ENCODE data around the gene SLC22A16.

Gene SLC22A16

DNA sequence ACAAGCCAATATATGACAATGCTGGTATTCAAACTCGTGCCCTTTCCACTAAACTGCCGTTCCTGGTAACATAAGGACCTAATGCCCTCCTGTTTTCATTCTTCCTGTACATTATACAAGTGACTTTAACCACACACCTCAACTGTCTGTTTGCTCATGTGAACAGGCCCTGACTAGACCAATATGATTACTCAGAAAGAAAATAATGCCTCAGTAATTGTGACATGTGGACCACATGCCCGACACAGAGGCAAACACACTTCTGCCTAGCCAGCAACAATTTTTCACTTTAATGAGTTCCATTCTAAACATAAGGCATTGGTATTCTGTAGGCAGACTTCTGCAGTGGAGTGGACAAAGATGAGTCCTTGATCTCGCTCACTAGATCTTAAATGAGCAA lies 30.0 kb downstream of the SLC22A16 start:
- no peak for DNase-seq

- DNase-seq: no peak
Measured at GRCh38 chr6:110440026-110440425, 36.4 kb downstream of the SLC22A16 start.

DNA sequence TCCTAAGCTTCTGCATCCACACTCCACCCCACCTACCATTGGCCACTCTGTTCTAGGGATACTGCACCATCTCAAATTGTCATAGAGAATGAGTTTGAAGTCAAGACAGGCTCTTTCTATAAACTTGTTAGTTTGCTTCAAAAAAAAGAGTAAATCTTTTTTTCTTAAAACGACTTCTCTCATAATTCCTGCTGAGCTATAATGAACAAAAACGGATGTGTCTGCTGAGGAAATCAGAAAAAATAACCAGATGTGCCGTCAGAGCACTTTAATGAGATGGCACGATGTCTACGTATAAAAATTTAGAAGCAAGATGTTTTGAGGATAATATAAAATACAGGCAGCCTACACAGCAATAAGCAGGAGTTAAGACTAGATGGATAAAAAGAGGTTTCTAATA lies 37.1 kb downstream of the SLC22A16 start:
- DNase-seq: no peak

DNA sequence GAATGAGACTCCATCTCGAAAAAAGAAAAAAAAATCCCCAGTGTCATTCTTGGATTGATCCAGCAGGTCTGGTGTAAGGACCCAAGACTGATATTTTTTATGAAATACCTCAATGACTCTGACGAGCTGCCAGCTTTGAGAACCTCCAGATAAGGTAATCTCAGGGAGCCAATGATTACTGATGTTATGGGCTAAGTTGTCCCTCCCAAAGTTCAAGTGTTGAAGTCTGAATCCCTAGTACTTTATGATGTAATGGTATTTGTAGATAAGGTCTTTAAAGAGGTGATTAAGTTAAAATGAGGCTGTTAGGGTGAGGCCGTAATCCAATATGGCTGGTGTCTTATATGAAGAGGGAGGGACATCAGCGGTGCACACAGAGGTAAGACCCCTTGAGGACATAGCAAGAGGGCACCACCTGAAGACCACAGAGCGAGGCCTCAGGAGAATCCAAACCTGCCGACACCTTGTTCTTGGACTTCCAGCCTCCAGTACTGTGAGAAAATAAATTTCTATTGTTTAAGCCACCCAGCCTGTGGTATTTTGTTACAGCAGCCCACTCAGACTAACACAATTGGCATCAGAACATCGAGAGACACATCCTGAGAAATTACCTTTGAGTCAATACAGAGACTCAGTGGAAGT lies 41.3 kb downstream of the SLC22A16 start:
- DNase-seq: no peak

- DNase-seq: no peak
Measured at GRCh38 chr6:110432285-110432900, 44.0 kb downstream of the SLC22A16 start.

DNA sequence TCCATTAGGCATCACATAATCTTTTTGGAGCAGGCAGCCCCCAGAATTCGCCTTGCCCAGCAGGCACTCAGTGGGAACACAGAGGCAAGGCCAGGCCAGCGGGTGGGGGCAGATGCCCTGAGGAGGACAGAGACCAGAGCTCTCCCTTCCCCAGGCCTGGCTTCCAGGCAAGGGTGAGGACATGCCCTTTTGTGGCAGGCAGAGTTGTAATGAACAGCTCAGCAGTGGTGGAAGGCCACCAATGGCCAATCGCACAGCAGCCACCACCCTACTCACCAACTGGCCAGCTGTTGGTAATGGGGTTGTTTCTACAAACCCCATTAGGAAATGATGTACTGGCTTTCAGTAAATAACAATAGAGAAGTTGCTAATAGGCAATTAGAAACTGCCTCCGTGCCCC lies 45.7 kb downstream of the SLC22A16 start:
- no peak for DNase-seq

- DNase-seq: no peak
Measured at GRCh38 chr6:110430236-110430635, 46.2 kb downstream of the SLC22A16 start.

- no peak for DNase-seq
Measured at GRCh38 chr6:110428153-110428552, 48.3 kb downstream of the SLC22A16 start.

- DNase-seq: no peak
Measured at GRCh38 chr6:110425816-110426215, 50.6 kb downstream of the SLC22A16 start.

GRCh38 chr6:110422444-110422822 lies 54.0 kb downstream of the SLC22A16 start:
- DNase-seq: no peak

GRCh38 chr6:110421749-110422443 lies 54.5 kb downstream of the SLC22A16 start:
- no peak for DNase-seq

DNA sequence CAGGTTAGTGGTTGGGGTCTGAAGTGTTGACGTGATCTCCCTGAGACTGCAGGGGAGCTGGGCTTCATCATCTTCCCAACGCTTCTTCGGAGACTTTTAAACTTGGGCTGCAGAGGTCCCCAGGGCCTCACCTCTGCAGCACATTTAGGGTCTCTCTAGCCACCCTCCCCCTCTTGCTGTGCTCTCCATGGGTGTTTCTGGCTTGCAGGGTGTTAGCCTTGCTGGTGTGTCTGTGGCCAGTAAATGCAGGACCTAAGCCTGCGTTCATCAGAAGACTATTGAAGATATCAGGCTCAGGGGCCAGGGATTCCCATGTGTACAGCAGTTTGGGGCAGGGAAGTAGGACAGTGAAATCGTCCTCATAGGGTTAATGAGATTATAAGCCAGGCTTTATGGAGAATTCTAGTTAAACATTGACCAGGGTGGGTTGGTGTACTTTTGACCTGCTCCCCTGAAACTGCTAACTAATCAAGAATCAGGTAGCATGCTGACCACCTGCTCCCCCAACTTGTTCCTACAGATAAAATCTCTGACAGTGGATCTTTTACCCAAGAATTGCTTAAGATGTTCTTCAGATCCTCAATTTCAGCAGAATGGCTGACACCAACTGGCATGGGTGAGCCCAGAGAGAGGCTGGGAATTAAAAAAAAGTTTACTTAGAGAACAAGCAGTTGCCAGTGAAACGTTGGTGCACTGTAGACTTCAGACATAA lies 57.2 kb downstream of the SLC22A16 start:
- DNase-seq: no peak

- no peak for DNase-seq
Measured at GRCh38 chr6:110418594-110418993, 57.8 kb downstream of the SLC22A16 start.

DNA sequence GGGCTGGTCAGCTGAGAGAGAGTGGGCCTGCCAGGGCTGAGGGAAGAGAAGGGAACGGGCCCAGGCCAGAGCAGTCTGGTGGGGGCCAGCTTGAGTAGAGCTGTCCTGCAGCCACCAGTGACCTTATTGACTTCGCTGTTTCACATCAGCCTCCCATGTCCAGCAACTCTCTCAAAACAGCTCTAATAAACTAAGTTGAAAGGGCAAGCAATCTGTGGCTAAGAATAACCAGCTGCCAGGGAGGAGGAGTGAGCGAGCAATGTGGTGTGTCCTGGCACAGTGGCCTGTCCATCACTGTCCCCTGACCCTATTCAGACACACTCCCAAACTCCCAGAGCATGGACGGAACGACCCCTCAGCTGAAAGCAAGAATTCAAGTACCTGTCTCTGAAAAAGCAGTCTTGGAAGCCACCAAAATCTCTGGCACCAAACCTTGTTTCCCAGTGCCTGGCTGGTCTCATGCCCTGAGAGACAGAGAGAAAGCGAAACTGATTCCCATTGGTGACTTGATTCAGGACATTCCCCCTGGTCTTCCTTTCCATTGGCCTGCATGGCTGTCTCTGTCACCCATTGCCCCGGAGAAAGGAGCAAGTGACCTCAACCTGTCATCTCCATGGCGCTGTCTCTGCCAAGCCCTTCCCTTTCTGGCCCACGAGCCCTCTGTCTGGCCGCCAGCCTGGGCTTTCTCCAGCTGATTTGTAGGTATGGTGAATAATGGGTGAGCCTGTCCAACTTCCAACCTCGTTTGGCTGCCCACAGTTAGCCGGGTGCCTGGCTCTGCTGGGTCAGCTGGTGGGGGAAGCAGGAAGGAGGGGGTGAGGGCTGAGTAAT lies 61.1 kb downstream of the SLC22A16 start, which contains the start of gene DDO:
DDO (minus strand) TSS at position 490 of the 831 bp plus-strand sequence. CDS start 2,113 bp downstream, outside the sequence.
- no peak for DNase-seq

- DNase-seq: no peak
Measured at GRCh38 chr6:110414669-110415068, 61.7 kb downstream of the SLC22A16 start.

DNA sequence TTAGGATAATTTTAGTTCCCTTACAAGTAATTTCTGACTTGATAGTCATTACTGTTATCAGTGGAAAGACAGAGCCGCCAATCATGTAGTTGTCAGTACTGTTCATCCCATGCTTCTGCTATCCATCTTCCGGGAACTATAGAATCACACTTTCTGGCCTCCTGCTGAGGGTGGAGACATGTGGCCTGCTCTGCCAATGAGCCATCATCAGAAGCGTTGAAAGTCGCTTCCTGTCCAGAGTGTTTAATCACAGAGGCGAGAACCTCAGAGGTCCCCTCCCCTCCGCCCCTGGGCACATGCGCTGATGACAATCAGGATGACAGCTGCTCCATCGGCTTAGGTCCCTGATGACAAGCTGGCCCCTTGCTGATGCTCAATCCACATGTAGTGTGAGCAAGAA lies 64.1 kb downstream of the SLC22A16 start:
- DNase-seq: no peak

DNA sequence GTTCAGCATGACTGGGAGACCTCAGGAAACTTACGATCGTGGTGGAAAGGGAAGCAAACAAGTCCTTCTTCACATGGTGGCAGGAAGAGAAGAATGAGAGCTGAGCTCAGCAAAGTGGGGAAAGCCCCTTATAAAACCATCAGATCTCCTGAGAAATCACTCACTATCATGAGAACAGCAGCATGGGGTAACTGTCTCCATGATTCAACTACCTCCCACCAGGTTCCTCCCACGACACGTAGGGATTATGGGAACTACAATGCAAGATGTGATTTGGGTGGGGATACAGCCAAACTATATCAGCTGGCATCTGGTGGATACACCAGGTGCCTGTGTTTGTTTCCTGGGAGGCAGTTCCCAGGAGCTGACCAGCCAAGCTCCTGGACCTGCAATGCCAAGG lies 65.9 kb downstream of the SLC22A16 start:
- no peak for DNase-seq

DNA sequence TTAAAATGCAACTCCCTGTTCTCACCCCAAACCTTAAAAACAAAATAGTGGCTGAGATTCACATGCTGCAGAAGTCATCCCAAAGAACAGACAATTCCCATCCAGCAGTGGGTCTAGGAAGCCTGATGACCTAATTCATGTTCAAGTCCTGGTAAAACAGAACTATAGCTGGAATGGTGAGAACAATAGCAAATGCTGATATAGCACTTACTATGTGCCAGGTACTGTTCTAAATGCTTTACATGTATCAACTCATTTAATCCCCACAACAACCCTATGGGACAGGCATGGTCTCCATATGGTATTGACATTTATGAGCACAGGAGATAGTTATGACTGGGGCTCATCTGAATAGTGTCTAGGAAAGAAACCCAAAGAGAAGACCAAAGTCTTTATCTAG lies 66.6 kb downstream of the SLC22A16 start:
- DNase-seq: no peak

DNA sequence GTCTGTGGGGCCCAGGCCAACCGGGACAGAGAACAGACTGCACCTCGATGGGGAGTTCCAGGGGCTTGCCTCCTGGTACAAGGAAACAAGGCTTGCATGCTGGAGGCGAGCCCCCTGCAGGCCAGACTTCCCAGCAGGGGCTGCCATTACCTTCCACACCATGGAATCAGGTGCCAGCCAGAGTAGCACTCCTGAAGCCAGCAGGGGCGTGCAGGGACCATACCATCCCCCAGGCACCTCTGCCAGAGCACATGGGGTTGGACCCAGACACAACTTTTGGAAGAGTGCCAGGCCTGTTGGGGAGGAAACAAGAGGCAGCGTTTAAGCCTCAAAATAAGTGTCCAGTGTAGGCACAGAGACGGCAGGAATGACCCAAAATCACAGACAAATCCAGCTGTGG lies 67.5 kb downstream of the SLC22A16 start:
- no peak for DNase-seq

DNA sequence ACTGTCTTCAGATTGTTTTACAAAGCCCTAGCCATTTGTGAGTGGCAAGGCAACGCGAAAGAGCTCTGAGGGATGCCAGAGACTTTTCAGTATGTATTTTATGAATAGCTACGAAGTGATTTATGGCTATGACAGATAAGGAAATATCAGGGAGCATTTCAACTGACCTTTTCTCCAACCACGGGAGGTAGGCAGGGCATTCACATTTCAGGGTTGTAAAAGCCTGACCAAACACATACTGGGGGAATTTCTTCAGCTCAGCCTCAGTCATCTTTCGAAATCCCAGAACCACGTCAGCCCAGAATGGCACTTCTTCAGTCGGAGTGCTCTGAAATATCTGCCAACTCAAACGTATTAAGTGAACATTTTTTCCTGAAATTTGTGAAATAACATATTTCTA lies 71.8 kb downstream of the SLC22A16 start:
- no peak for DNase-seq

- no peak for DNase-seq
Measured at GRCh38 chr6:110401585-110402176, 74.7 kb downstream of the SLC22A16 start.

DNA sequence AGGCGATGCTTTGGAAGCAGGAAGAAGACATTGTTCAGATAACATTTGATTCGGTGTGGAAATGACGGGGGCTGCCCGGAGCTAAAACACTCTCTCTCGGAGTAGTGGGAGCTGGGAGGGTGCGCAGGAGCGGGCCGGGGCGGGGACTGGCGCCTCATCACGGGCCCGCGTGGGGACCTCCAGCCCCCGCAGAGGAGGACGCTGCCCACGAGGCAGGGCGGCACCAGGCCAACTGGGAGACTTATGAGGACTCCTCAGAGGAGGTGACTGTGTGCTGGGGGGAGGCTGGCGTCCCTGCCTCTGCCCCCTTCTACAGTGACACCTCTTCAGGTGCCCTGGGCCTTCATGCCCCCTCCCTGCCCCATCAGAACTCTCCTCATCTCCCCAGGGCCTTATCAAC lies 76.2 kb downstream of the SLC22A16 start:
- DNase-seq: no peak

Data from stimulated activated CD4-positive, alpha-beta T cell treated with anti-CD3 and anti-CD28 coated beads, Interleukin-12 subunit alpha, Interleukin-12 subunit beta, amount 100 ng/mL, for 4 hours (primary cell).